Pulmonary artery endothelial cell (primary cell): Measurements from ENCODE around the gene EDDM3A. TPM values are rescaled to one million over a fixed set of nuclear protein-coding genes. Genes with fewer than 3 reads are reported as not detected.
"Not testable (repeated sequence)": the region's sequence is repeated elsewhere in the genome, so short reads cannot be mapped to it uniquely, and the experiment has no call there.

Experiments used
- DNase-seq: peaks from one replicate; pipeline ENCODE4 v3.0.0-alpha.2; 2011; ENCODE audit warnings: low read depth, low spot score
- total RNA-seq: library from RNA; depleted of rRNA; stranded (reverse); fragments of >200 nt; gene quantifications from 2 replicates; pipeline ENCODE4 v1.2.3, GENCODE V29; 2014

EDDM3A gene
- total RNA-seq, result not detected in 2 replicates

DNA sequence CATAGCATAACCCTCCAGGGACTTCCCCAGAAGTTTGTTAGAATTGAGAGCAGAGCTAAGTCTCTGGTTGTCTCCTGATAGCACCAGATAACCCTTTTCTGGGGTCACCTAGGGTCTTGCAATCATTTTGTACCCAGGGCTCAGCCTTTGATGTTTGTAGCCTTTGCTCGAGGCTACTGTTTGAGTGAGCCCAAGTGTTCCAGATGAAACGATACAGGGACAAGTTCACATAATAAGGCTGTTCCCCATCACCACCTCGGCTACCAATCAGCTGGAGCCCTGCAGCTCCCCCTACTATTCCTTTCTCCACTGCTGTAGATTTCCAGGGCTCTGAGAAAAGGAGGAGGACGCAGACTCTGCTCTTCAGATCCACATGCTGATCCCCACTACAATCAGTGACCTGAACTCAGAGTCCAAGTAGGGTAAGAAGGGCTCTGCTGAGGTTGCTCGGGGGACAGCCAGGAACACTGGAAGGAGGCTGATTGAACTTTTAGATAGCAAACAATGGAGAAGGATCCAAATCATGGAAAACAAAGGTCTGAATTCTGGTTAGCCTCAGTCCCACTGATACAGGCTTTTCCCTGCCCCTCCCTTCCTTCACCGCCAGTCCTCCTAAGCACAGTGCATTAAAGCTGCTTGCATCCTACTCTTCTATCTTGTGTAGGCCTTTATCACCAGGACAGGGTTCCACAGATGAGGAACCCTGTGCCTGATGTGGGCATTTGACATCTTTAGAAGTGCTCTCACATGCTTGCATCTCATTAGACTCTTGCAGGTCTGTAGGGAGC lies at the start of gene EDDM3A:
Gene EDDM3A (plus strand): TSS at position 317 of the 788 bp plus-strand sequence. CDS start 1,694 bp downstream, outside the sequence.
- DNase-seq, result no peak

DNA sequence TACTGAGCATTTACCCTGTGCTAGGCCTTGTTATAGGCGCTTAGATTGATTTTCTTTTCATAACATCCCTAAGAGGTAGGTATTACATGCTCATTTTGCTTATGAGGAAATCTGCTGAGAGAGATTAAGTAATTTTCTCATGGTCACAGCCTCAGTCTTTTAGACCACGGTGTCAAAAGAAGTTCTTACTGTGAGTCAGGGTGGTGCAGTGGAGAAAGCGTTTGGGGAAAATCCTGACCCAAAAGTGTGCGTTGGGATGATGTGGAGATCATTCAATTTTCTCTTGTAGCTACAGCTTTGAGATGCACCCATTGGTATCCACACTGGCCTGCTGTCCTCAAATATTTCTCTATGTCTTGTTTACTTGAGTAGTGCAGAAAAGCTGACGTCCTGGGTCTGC lies 48.9 kb upstream of the EDDM3A start:
- no peak for DNase-seq

GRCh38 chr14:20697273-20698017 lies 48.2 kb upstream of the EDDM3A start:
- DNase-seq, result no peak

- DNase-seq, result no peak
These were observed 47.7 kb upstream of the EDDM3A start for GRCh38 chr14:20698018-20698329.

GRCh38 chr14:20698934-20699333 lies 46.8 kb upstream of the EDDM3A start:
- no peak for DNase-seq

- no peak for DNase-seq
These were observed 45.8 kb upstream of the EDDM3A start for GRCh38 chr14:20699931-20700330.

- not testable (repeated sequence) for DNase-seq
These were observed 44.7 kb upstream of the EDDM3A start for GRCh38 chr14:20700965-20701364.

DNA sequence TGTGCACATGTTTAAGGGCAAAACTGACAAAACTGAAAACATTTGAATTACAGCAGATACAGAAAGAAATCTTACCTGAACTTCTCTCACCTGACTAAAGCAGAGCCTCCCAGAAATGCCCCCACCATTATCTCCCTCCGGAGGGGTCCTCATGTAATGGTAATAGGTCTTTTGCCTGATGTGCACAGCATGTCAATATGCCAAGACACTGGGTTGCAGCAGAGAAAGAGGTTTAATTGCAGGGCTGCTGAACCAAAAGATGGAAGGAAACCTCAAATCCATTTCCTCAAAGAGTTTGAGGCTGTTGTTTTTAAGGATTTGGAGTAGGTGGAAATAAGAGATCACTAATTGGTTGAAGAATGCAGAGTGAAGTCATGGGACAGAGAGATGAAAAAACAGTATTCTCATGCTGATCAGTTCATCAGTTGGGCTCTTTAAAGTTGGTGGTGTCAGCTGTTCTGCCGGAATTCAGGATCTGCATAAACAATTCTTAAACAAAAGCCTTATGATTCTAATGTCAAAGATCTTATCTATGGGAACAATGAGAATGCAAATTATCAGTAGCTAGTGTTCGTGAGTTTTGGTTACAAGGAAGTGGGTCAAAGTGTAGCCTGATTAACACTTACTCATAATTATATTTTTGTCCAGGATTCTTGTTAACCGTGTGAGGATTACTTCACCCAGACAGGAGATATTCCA lies 38.9 kb upstream of the EDDM3A start:
- no peak for DNase-seq

DNA sequence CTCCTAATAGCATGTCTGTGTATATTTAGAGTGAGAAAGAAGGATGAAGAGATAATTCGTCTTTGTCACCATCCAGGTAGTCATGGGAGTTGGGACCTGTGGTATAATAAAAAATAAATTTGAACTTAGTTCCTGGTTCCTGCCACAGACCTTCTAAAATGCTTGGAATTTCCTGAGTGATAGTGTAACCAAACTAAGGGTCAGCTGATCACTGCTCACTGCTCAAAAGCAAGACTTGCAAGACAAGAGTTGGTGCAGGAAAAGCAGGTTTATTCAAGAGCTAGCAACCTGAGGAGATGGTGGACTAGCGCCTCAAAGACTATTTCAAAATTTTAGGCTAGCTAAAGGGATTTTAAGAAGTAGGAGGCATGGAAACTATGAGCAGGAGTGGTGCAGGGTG lies 38.1 kb upstream of the EDDM3A start:
- DNase-seq, result no peak

DNA sequence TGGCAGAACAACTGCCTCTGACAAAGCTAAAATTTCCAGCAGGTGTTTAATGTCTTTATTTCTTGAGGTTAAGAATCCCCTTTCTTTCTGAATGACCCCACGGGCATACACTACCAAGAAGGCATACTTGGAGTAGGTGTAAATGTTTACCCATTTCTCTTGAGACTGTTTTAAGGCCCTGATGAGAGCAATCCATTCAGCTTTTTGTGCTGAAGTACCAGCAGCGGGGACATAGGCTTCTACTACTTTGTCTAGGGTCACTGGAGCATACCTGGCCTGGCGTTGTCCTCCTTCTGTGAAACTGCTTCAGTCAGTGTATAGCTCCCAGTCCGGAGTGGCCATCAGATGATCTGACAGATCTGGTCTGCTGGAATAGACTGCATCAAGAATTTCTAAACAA lies 34.4 kb upstream of the EDDM3A start:
- no peak for DNase-seq

- DNase-seq, result no peak
These were observed 34.0 kb upstream of the EDDM3A start for GRCh38 chr14:20711685-20712084.

DNA sequence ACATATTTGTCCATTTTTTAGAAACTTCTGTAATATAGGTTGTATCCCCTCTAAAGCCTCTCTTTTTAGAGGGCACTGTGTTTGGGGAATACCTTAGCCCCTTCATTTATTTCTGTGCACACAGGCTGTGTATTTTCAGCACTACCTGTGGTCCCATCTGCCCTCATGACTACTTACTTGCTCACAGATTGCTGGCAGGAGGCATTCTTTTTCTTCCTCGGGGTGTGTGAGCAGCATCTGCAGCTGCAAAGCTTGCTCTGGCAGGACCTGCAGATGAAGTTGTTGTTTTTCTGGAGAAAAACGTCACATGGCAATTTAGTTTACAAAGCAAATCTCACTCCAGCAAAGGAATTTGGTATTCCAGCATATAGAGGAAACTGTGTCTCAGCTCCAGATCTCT lies 32.8 kb upstream of the EDDM3A start:
- DNase-seq, result no peak

GRCh38 chr14:20714593-20715250 lies 31.0 kb upstream of the EDDM3A start:
- no peak for DNase-seq

DNA sequence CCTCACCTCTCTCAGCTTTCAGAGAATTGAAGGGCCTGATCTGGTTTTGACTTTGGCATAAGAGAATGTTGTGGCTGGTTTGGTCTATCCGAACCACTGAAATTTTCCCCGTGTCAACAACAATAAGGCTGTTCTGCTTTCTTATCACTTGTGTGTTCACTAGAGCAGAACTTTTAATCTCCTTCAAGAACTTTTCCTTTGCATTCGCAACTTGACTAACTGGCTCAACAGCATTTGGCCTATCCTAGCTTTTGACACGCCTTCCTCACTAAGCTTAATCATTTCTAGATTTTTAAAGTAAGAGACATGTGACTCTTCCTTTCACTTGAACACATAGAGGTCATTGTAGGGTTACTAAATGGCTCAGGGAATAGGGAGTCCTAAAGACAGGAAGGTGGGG lies 25.9 kb upstream of the EDDM3A start:
- DNase-seq, result no peak

DNA sequence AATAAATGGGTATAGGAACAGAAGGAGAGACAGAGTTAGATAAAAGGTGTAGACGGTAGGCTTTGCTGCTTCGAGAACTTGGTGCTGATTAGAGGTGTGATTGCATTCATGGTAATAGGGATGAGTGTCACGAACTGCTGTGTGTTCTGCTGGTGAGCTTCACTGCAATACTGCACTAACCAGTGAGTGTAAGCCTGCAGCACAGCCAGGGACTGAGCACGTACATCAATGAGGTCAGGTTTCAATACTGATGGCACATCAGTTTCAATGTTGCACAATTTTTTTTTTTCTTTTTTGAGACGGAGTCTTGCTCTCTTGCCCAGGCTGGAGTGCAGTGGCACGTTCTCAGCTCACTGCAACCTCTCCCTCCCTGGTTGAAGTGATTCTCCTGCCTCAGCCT lies 24.9 kb upstream of the EDDM3A start:
- no peak for DNase-seq

GRCh38 chr14:20722016-20722415 lies 23.7 kb upstream of the EDDM3A start:
- DNase-seq, result no peak

DNA sequence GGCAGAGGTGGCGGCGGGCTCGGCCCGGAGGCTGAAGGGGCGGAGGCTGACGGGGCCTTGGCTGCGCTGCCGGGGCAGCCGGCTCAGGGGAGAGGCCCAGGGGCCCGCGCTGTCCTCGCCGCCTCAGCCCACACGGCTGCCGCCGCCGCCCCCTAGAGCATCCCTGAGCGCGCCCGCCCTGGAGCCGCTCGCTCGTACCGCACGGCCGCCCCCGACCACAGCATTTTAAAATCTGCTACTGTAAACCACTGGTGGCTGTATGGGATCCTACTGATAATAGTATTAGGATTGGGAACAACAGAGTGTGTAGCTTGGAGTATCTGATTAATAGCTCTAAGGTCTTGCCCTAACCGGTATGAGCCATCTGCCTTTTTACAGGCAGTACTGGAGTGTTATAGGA lies 22.2 kb upstream of the EDDM3A start:
- DNase-seq, result no peak

GRCh38 chr14:20726121-20726520 lies 19.6 kb upstream of the EDDM3A start:
- DNase-seq, result not testable (repeated sequence)

DNA sequence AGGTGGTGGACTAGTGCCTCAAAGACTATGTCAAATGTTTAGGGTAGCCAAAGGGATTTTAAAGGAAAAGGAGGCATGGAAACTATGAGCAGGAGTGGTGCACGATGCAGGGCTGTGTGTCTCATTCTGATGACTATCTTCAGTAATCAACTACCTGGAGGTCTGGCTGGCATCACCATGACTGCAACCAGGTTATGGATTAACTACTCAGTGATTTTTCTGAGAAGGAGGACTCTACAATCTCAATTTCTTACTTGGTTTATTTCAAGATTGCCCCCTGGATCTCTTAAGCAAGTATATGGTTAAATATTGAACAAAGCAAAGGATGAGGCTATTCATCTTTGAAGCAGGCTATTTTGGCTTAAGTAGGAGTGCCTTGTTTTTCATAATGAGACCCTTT lies 19.2 kb upstream of the EDDM3A start:
- no peak for DNase-seq

DNA sequence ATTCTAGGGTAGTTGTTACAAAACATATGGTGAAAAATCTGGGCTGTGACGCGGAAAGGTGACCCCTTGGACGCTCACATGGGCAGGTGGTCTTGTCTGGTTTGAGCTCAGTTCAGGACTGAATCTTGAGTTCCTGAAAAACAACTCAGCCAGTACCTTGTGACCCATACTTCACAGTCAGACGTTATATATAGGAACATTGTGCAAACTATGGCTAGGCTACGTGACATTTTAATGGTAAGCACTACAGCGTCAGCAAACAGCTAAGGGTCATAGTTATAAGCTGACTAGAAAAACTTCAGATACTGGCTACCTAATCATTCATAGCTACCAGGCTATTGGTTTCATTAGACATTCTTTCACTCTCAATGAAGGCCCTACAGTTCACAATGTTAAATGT lies 14.8 kb upstream of the EDDM3A start:
- no peak for DNase-seq

DNA sequence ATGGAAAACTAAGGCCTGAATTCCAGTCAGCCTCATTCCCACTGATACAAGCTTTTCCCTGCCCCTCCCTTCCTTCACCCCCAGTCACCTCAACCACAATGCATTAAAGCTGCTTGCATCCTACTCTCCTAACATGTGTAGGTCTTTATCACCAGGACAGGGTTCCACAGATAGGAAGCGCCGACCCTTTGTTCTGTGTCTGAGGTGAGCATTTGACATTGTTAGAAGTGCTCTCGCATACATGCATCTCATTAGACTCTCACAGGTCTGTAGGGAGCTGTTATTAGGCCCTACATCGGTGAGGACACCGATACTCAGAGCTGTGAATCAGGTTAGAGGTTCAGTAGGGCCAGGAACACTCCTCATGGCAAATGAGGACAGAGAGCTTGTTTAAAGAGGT lies 13.2 kb upstream of the EDDM3A start:
- no peak for DNase-seq
